SK-N-MC (cell line): ENCODE results near the gene VGLL4.
"Not testable (repeated sequence)": the region's sequence is repeated elsewhere in the genome, so short reads cannot be mapped to it uniquely, and the experiment has no call there.

Source experiments
- DNase-seq: peaks from one replicate; pipeline ENCODE4 v3.0.0-alpha.2; 2011; ENCODE audit warnings: low read depth, low spot score
- H3K27ac ChIP-seq: fragments of 200-600 bp; sonication (generic); 2 replicates; pipeline ENCODE4 v1.5.1; 2016; ENCODE audit warnings: mixed run types
- H3K36me3 ChIP-seq: fragments of 200-600 bp; sonication (generic); 2 replicates; pipeline ENCODE4 v1.6.1; 2017; ENCODE audit warnings: antibody characterized with exemption, low read length, mixed read lengths; ENCODE audit not compliant: insufficient read depth
- H3K4me3 ChIP-seq: fragments of 200-600 bp; sonication (generic); 2 replicates; pipeline ENCODE4 v1.5.1; 2016
- H3K9ac ChIP-seq: fragments of 200-600 bp; sonication (generic); 2 replicates; pipeline ENCODE4 v1.8.0; 2017; ENCODE audit warnings: mixed run types, mixed read lengths; ENCODE audit not compliant: insufficient read length
- H3K9me3 ChIP-seq: fragments of 200-600 bp; sonication (generic); 2 replicates; pipeline ENCODE4 v1.6.1; 2017; ENCODE audit warnings: low read depth, mild to moderate bottlenecking, antibody characterized with exemption, low read length, moderate library complexity, mixed read lengths
- EZH2 ChIP-seq: fragments of 200-600 bp; sonication (generic); IDR thresholded peaks from one replicate; pipeline ENCODE4 v1.6.1; 2017; ENCODE audit warnings: antibody characterized with exemption
- FOXP2 ChIP-seq: optimal IDR thresholded peaks from 2 replicates; pipeline ENCODE3; 2011; ENCODE audit warnings: mild to moderate bottlenecking, moderate library complexity; ENCODE audit not compliant: insufficient read depth; ENCODE audit errors: extremely low read length, control extremely low read depth
- POLR2AphosphoS5 ChIP-seq: IDR thresholded peaks from 2 replicates; pipeline ENCODE4 v1.6.1; 2012; ENCODE audit warnings: mild to moderate bottlenecking, low read depth, low read length, borderline replicate concordance

Gene VGLL4

GRCh38 chr3:11530153-11530721 lies 113.5 kb downstream of the VGLL4 start:
- no peak for TF ChIP-seq POLR2AphosphoS5
- TF ChIP-seq FOXP2: no peak
- TF ChIP-seq EZH2: no peak
- no peaks in the 10 kb centered on the region for H3K9me3 ChIP-seq
- H3K36me3 ChIP-seq: no peaks in the 10 kb centered on the region
- H3K4me3 ChIP-seq: no peak overlapping the region
- no peak overlapping the region for H3K27ac ChIP-seq
- H3K9ac ChIP-seq: no peak overlapping the region
- no peak for DNase-seq

- Histone ChIP-seq H3K27ac (no peak overlapping the region), H3K9me3 (no peaks in the 10 kb centered on the region), H3K9ac (no peak overlapping the region), H3K36me3 (no peaks in the 10 kb centered on the region), H3K4me3 (no peak overlapping the region)
- TF ChIP-seq POLR2AphosphoS5 (no peak), FOXP2 (no peak), EZH2 (no peak)
- DNase-seq: no peak
Measured at GRCh38 chr3:11529281-11529680, 114.4 kb downstream of the VGLL4 start.

GRCh38 chr3:11526121-11526520 lies 117.6 kb downstream of the VGLL4 start:
- H3K36me3 ChIP-seq, H3K9me3 ChIP-seq, DNase-seq, H3K9ac ChIP-seq, H3K4me3 ChIP-seq, H3K27ac ChIP-seq: not testable (repeated sequence)

- no peak overlapping the region for H3K9ac ChIP-seq
- no peaks in the 10 kb centered on the region for H3K9me3 ChIP-seq
- no peaks in the 10 kb centered on the region for H3K36me3 ChIP-seq
- no peak overlapping the region for H3K27ac ChIP-seq
- 0 out of 2 replicates have a peak overlapping the region, but pooled peaks have one; percentile 25 for H3K4me3 ChIP-seq
- no peak for TF ChIP-seq EZH2
- TF ChIP-seq POLR2AphosphoS5: no peak
- no peak for TF ChIP-seq FOXP2
- no peak for DNase-seq
Measured at GRCh38 chr3:11523572-11524101, 120.1 kb downstream of the VGLL4 start.

GRCh38 chr3:11522953-11523571 lies 120.7 kb downstream of the VGLL4 start:
- no peak for TF ChIP-seq EZH2
- no peak for TF ChIP-seq FOXP2
- TF ChIP-seq POLR2AphosphoS5: no peak
- no peak overlapping the region for H3K9ac ChIP-seq
- no peaks in the 10 kb centered on the region for H3K36me3 ChIP-seq
- H3K27ac ChIP-seq: no peak overlapping the region
- H3K4me3 ChIP-seq: no peak overlapping the region
- DNase-seq: no peak
- no peaks in the 10 kb centered on the region for H3K9me3 ChIP-seq

GRCh38 chr3:11522398-11522715 lies 121.4 kb downstream of the VGLL4 start:
- Histone ChIP-seq H3K27ac (no peak overlapping the region), H3K36me3 (no peaks in the 10 kb centered on the region), H3K9me3 (no peaks in the 10 kb centered on the region), H3K9ac (no peak overlapping the region), H3K4me3 (no peak overlapping the region)
- DNase-seq: no peak
- TF ChIP-seq EZH2: no peak
- no peak for TF ChIP-seq FOXP2
- TF ChIP-seq POLR2AphosphoS5: no peak

- Histone ChIP-seq H3K36me3 (no peaks in the 10 kb centered on the region), H3K9ac (no peak overlapping the region), H3K27ac (no peak overlapping the region), H3K4me3 (no peak overlapping the region), H3K9me3 (no peaks in the 10 kb centered on the region)
- DNase-seq: no peak
- TF ChIP-seq FOXP2: no peak
- TF ChIP-seq EZH2: no peak
- no peak for TF ChIP-seq POLR2AphosphoS5
Measured at GRCh38 chr3:11521167-11521566, 122.5 kb downstream of the VGLL4 start.

GRCh38 chr3:11517601-11518000 lies 126.1 kb downstream of the VGLL4 start:
- DNase-seq: no peak
- H3K36me3 ChIP-seq: no peaks in the 10 kb centered on the region
- TF ChIP-seq EZH2 (no peak), POLR2AphosphoS5 (no peak), FOXP2 (no peak)
- no peak overlapping the region for H3K27ac ChIP-seq
- H3K4me3 ChIP-seq: no peak overlapping the region
- no peaks in the 10 kb centered on the region for H3K9me3 ChIP-seq
- no peak overlapping the region for H3K9ac ChIP-seq
